Measurements from ENCODE around the gene CYP3A4.

GRCh38 chr7:99719996-99720769, 63.8 kb downstream of the CYP3A4 start:
- no peak for TF ChIP-seq ZBTB21 (tag by site-specific recombination; IDR thresholded peaks at IDR 0.05)
- no peak for TF ChIP-seq KLF8 (tag by site-specific recombination; IDR thresholded peaks at IDR 0.05)
- no peak for TF ChIP-seq CTCF (tag by site-specific recombination; IDR thresholded peaks at IDR 0.05)
- TF ChIP-seq ZSCAN18 (tag by site-specific recombination; IDR thresholded peaks at IDR 0.05), result no peak
- TF ChIP-seq HOXC10 (CRISPR knock-in tag; IDR thresholded peaks at IDR 0.05), result no peak
- no peak for TF ChIP-seq FEZF1 (tag by site-specific recombination; IDR thresholded peaks at IDR 0.05)
- TF ChIP-seq ZNF792 (tag by site-specific recombination; IDR thresholded peaks at IDR 0.05), result no peak
- no peak for TF ChIP-seq ATF2 (tag by site-specific recombination; IDR thresholded peaks at IDR 0.05; ENCODE audit: low read depth)
- TF ChIP-seq ZNF350 (tag by site-specific recombination; IDR thresholded peaks at IDR 0.05), result no peak
- TF ChIP-seq, protein P1, sequence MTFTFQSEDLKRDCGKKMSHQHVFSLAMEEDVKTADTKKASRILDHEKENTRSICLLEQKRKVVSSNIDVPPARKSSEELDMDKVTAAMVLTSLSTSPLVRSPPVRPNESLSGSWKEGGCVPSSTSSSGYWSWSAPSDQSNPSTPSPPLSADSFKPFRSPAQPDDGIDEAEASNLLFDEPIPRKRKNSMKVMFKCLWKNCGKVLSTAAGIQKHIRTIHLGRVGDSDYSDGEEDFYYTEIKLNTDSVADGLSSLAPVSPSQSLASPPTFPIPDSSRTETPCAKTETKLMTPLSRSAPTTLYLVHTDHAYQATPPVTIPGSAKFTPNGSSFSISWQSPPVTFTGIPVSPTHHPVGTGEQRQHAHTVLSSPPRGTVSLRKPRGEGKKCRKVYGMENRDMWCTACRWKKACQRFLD (tag by site-specific recombination; IDR thresholded peaks at IDR 0.05), result no peak
- TF ChIP-seq ZBTB11 (tag by site-specific recombination; conservative IDR thresholded peaks at IDR 0.05; ENCODE audit: low read depth), result no peak
- TF ChIP-seq, protein P2, sequence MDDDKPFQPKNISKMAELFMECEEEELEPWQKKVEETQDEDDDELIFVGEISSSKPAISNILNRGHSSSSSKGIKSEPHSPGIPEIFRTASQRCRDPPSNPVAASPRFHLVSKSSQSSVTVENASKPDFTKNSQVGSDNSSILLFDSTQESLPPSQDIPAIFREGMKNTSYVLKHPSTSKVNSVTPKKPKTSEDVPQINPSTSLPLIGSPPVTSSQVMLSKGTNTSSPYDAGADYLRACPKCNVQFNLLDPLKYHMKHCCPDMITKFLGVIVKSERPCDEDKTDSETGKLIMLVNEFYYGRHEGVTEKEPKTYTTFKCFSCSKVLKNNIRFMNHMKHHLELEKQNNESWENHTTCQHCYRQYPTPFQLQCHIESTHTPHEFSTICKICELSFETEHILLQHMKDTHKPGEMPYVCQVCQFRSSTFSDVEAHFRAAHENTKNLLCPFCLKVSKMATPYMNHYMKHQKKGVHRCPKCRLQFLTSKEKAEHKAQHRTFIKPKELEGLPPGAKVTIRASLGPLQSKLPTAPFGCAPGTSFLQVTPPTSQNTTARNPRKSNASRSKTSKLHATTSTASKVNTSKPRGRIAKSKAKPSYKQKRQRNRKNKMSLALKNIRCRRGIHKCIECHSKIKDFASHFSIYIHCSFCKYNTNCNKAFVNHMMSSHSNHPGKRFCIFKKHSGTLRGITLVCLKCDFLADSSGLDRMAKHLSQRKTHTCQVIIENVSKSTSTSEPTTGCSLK (tag by site-specific recombination; IDR thresholded peaks at IDR 0.05), result no peak
- no peak for TF ChIP-seq ZNF248 (tag by site-specific recombination; IDR thresholded peaks at IDR 0.05)
- TF ChIP-seq SP2 (tag by site-specific recombination; IDR thresholded peaks at IDR 0.05), result no peak

Data from HEK293 (cell line).